Measurements from ENCODE around the gene NEGR1.

The NEGR1 gene

GRCh38 chr1:72286401-72286800 lies 4.1 kb upstream of the NEGR1 start:
- POLR2A ChIA-PET (ENCODE audit: low non-redundant PET): no interaction called here
- no peak overlapping the region for H3K27ac ChIP-seq
- TF ChIP-seq CTCF (conservative IDR thresholded peaks at IDR 0.05; ENCODE audit: low read depth): no peak
- CTCF ChIA-PET: no interaction called here
- no peak for DNase-seq (ENCODE audit: low spot score)

GRCh38 chr1:72285074-72285425 lies 2.7 kb upstream of the NEGR1 start:
- H3K27ac ChIP-seq: no peak overlapping the region
- POLR2A ChIA-PET (ENCODE audit: low non-redundant PET): no interaction called here
- TF ChIP-seq CTCF (conservative IDR thresholded peaks at IDR 0.05; ENCODE audit: low read depth): no peak
- CTCF ChIA-PET: no interaction called here
- DNase-seq (ENCODE audit: low spot score): no peak

- ChIA-PET POLR2A (ENCODE audit: low non-redundant PET) (no interaction called here), CTCF (no interaction called here)
- peak overlapping the region; percentile 85 for H3K27ac ChIP-seq
- TF ChIP-seq CTCF (conservative IDR thresholded peaks at IDR 0.05; ENCODE audit: low read depth): no peak
- peak; percentile 65 for DNase-seq (ENCODE audit: low spot score)
Observed at GRCh38 chr1:72284348-72285073, 2.2 kb upstream of the NEGR1 start.

- no peak for TF ChIP-seq CTCF (conservative IDR thresholded peaks at IDR 0.05; ENCODE audit: low read depth)
- H3K27ac ChIP-seq: peak overlapping the region; percentile 85
- DNase-seq (ENCODE audit: low spot score): peak; percentile 2
- ChIA-PET POLR2A (ENCODE audit: low non-redundant PET) (no interaction called here), CTCF (no interaction called here)
Observed at GRCh38 chr1:72284084-72284347, 1.7 kb upstream of the NEGR1 start.

DNA sequence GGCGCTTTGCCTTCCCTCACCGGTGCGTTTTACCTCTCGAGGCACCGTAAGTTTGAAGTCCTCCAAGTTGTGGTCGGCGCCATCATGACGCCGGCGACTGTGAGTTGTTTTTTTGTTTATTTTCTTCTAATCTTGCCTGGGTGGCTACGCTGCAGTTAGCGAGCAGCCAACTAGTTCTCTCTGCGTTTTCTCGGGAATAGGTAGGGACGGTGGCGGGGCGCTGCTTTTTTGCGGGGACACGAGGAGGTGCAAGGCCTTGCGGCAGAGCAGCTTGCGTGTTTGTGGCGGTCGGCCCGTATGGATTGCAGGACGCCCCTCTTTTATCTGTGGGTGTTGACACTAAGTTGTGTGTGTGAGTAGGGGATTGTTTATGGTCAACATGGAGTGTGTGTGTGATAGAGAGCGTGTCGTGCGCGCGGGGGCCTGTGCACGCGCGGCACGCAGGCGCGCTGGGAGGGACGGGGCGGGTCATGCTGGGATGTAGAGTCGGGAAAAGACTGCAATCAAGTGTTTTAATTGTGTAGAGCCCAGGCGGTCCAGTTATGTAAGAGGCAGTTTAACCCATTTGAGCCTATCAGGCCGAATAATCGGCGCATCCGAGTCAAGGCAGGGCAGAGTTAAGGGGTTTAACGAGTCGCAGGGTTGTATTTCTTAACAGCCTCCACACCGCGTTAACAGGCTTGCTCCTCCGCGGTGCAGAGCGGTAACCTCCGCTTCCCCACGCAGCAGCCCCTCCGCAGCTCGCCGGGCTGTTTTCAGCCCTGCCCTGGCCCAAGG lies 1.2 kb upstream of the NEGR1 start:
- ChIA-PET CTCF (interaction anchor here (0.6 to 0.7 kb wide), 3 partner anchors 11 to 165 kb away, joined by 3 to 7 read pairs (median 3); no protein-coding TSS in a partner anchor), POLR2A (ENCODE audit: low non-redundant PET) (no interaction called here)
- H3K27ac ChIP-seq: peak overlapping the region; percentile 85
- TF ChIP-seq CTCF (conservative IDR thresholded peaks at IDR 0.05; ENCODE audit: low read depth): no peak
- DNase-seq (ENCODE audit: low spot score): peak; percentile 22

DNA sequence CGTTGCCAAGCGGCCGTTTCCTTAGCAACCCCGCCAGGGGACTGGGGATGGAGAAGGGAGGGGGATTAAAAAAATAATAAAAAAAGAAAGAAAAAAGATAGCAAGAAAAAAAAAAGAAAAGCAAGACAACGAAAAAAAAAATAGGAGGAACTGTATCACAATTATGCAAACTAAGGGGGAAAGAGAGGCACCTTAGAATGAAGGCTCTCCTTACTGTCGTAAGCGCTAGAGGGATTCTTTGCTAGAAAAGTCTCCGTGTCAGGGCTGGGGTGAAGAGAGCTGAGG lies 625 bp upstream of the NEGR1 start:
- ChIA-PET CTCF (interaction anchor here (0.6 to 0.7 kb wide), 3 partner anchors 10 to 165 kb away, joined by 3 to 7 read pairs (median 3); no protein-coding TSS in a partner anchor), POLR2A (ENCODE audit: low non-redundant PET) (no interaction called here)
- TF ChIP-seq CTCF (conservative IDR thresholded peaks at IDR 0.05; ENCODE audit: low read depth): no peak
- no peak for DNase-seq (ENCODE audit: low spot score)
- peak overlapping the region; percentile 85 for H3K27ac ChIP-seq

Data from RWPE1 (cell line).